Kidney (tissue), 22 donors: ENCODE results near the gene MNT. TPM values are rescaled to one million over a fixed set of nuclear protein-coding genes. Genes with fewer than 3 reads are reported as not detected.
A peak's percentile ranks its signal among the peaks of the same experiment; 100 is the strongest.

Source experiments
- DNase-seq, 5 donors: peaks; one replicate each; pipeline ENCODE4 v3.0.0-alpha.2; 2013 to 2020
- FAIRE-seq: peaks from 2 replicates; lab custom pipeline; 2012; peaks lifted over from hg19 to GRCh38; lab: Jason Lieb, UNC
- H3K27ac ChIP-seq, 2 donors: one replicate each; pipeline ENCODE4 v1.7.0; 2013; ENCODE audit warnings: low read depth in 2 of 2, low read length in 2 of 2, inconsistent platforms in 1 of 2
- H3K27me3 ChIP-seq: one replicate; pipeline ENCODE4 v1.7.1; 2013; ENCODE audit warnings: low read length, inconsistent platforms; ENCODE audit not compliant: control insufficient read depth, insufficient read depth
- H3K36me3 ChIP-seq, 3 donors: one replicate each; pipeline versions ENCODE4 v1.7.0 to v1.7.1; 2013; ENCODE audit warnings: low read length in 3 of 3, control low read depth in 1 of 3, inconsistent platforms in 1 of 3; ENCODE audit not compliant: insufficient read depth in 3 of 3, control insufficient read depth in 2 of 3
- H3K4me1 ChIP-seq, 3 donors: one replicate each; pipeline versions ENCODE4 v1.7.0 to v1.7.1; 2013; ENCODE audit warnings: low read length in 3 of 3, inconsistent platforms in 1 of 3, low read depth in 1 of 3; ENCODE audit not compliant: control insufficient read depth in 2 of 3, insufficient read depth in 2 of 3
- H3K4me3 ChIP-seq, 3 donors: one replicate each; pipeline versions ENCODE4 v1.7.0 to v1.8.1; 2013; ENCODE audit warnings: low read length in 3 of 3, control low read depth in 1 of 3, inconsistent platforms in 1 of 3
- H3K9ac ChIP-seq, 3 donors: one replicate each; pipeline versions ENCODE4 v1.7.0 to v1.7.1; 2013; ENCODE audit warnings: low read length in 3 of 3, control low read depth in 1 of 3, inconsistent platforms in 1 of 3
- H3K9me3 ChIP-seq, 3 donors: one replicate each; pipeline versions ENCODE4 v1.7.0 to v1.7.1; 2013; ENCODE audit warnings: low read length in 3 of 3, control low read depth in 1 of 3, inconsistent platforms in 1 of 3; ENCODE audit not compliant: control insufficient read depth in 2 of 3, insufficient read depth in 1 of 3
- intact Hi-C: fragments of 100-400 bp; cut with DNase I; formaldehyde crosslinking; loops from one replicate; pipeline ENCODE4 v1.11.1; 2022
- long read RNA-seq, 10 donors: library from polyadenylated mRNA in 1 of 10; unstranded in 1 of 10; transcript quantifications; one replicate each; pipeline ENCODE4 v2.0.0 and lab custom pipeline, GENCODE V29; 2021 to 2026
- polyA plus RNA-seq: library from polyadenylated mRNA; stranded (reverse); fragments of 350-450 nt; fragmentation: Illumina TruSeq; extraction: RNeasy Lipid Tissue Mini Kit (QIAGEN cat#74804); gene quantifications from one replicate; pipeline ENCODE4 v1.2.3, GENCODE V29; 2014; ENCODE audit warnings: low read depth, low replicate concordance; ENCODE audit not compliant: insufficient read depth
- total RNA-seq: library from RNA; stranded (reverse); fragmentation: NEBNext Ultra II Directional; extraction: Animal tissue kit (Norgen Biotek cat#: 25700); gene quantifications from one replicate; pipeline ENCODE4 v1.2.1, GENCODE V29; 2021
- TF ChIP-seq, protein P1 (sequence below): IDR thresholded peaks from 3 replicates; pipeline ENCODE4 v1.5.1; 2012; ENCODE audit warnings: mild to moderate bottlenecking, moderate library complexity, borderline replicate concordance; ENCODE audit not compliant: insufficient read depth; ENCODE audit errors: extremely low read depth
- donor health status: control.
- donor health status: control.
- donor health status: control.
- donor health status: control.
- donor health status: control.
- donor health status: DM: yes; HTN: yes; CAD: no.
- donor health status: Normal renal cell carcinoma (clear cell type).

The MNT gene, protein sequence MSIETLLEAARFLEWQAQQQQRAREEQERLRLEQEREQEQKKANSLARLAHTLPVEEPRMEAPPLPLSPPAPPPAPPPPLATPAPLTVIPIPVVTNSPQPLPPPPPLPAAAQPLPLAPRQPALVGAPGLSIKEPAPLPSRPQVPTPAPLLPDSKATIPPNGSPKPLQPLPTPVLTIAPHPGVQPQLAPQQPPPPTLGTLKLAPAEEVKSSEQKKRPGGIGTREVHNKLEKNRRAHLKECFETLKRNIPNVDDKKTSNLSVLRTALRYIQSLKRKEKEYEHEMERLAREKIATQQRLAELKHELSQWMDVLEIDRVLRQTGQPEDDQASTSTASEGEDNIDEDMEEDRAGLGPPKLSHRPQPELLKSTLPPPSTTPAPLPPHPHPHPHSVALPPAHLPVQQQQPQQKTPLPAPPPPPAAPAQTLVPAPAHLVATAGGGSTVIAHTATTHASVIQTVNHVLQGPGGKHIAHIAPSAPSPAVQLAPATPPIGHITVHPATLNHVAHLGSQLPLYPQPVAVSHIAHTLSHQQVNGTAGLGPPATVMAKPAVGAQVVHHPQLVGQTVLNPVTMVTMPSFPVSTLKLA
- total RNA-seq = 39.8 TPM
- polyA plus RNA-seq = 3.7 TPM
- long read RNA-seq, donor 1, full-length matches to known transcripts = 6 of 18 reads
- long read RNA-seq, donor 1, partial matches to known transcripts = 12 of 18 reads
- long read RNA-seq, donor 1, other reads (novel, unspliced or antisense) = 0 of 18 reads
- long read RNA-seq, donor 2, full-length matches to known transcripts = 3 of 3 reads
- long read RNA-seq, donor 2, partial matches to known transcripts = 0 of 3 reads
- long read RNA-seq, donor 2, other reads (novel, unspliced or antisense) = 0 of 3 reads
- long read RNA-seq, donor 3, full-length matches to known transcripts = 10 of 16 reads
- long read RNA-seq, donor 3, partial matches to known transcripts = 6 of 16 reads
- long read RNA-seq, donor 3, other reads (novel, unspliced or antisense) = 0 of 16 reads
- long read RNA-seq, donor 4, full-length matches to known transcripts = 11 of 19 reads
- long read RNA-seq, donor 4, partial matches to known transcripts = 8 of 19 reads
- long read RNA-seq, donor 4, other reads (novel, unspliced or antisense) = 0 of 19 reads
- long read RNA-seq, donor 5 = 0 reads
- long read RNA-seq, donor 6, full-length matches to known transcripts = 1 of 1 reads
- long read RNA-seq, donor 6, partial matches to known transcripts = 0 of 1 reads
- long read RNA-seq, donor 6, other reads (novel, unspliced or antisense) = 0 of 1 reads
- long read RNA-seq, donor 7, partial matches to known transcripts = 0 of 30 reads
- long read RNA-seq, donor 7, other reads (novel, unspliced or antisense) = 28 of 30 reads
- long read RNA-seq, donor 8, full-length matches to known transcripts = 4 of 10 reads
- long read RNA-seq, donor 8, partial matches to known transcripts = 6 of 10 reads
- long read RNA-seq, donor 8, other reads (novel, unspliced or antisense) = 0 of 10 reads
- long read RNA-seq, donor 9, full-length matches to known transcripts = 1 of 1 reads
- long read RNA-seq, donor 9, partial matches to known transcripts = 0 of 1 reads
- long read RNA-seq, donor 9, other reads (novel, unspliced or antisense) = 0 of 1 reads
- long read RNA-seq, donor 10, full-length matches to known transcripts = 5 of 16 reads
- long read RNA-seq, donor 10, partial matches to known transcripts = 11 of 16 reads
- long read RNA-seq, donor 10, other reads (novel, unspliced or antisense) = 0 of 16 reads

DNA sequence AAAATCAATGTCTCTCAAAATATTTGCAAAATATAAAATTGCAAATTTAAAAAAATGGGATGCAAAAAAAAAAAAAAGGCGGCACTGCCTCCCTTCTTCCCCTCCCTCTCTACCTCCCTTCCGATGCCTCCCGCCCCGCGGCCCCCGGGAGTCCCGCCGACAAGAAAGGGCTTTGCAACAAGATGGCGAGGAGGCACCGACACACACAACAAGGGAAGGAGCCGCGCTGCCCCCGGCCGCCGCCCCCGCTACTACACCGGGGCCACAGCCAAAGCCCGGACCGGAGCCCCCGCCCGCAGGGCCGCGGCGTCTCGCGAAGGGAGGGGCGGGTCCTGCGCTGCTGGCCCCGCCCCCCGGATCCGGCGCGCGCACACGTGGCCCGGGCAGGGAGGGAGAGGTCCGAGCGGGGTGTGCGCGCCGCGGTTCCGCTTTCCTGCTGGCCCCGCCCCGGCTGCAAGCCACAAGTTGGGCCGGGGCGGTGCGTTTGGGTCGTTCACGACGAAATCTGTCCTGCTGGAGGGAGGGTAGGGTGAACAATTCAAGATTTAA lies at the start of gene MNT:
Gene MNT, minus strand, starts transcription at position 184 of the 549 bp plus-strand sequence. CDS start 348 bp downstream, outside the sequence.
- Histone ChIP-seq H3K4me3 (peak within 1 kb of the TSS; percentile 93 to 98 (median 93)), H3K4me1 (peaks cover 8 to 32% (median 32%) of the 10 kb centered on the region in 3 donors), H3K9me3 (no peaks in the 10 kb centered on the region), H3K36me3 (no peaks in the 10 kb centered on the region), H3K27ac (peak within 1 kb of the TSS; percentile 99 to 100), H3K9ac (peak within 1 kb of the TSS; percentile 82 to 98 (median 92)), H3K27me3 (no peaks in the 10 kb centered on the region)
- FAIRE-seq (no peak), DNase-seq (peak; percentile 96 to 99 (median 97))
- TF ChIP-seq, protein P1, sequence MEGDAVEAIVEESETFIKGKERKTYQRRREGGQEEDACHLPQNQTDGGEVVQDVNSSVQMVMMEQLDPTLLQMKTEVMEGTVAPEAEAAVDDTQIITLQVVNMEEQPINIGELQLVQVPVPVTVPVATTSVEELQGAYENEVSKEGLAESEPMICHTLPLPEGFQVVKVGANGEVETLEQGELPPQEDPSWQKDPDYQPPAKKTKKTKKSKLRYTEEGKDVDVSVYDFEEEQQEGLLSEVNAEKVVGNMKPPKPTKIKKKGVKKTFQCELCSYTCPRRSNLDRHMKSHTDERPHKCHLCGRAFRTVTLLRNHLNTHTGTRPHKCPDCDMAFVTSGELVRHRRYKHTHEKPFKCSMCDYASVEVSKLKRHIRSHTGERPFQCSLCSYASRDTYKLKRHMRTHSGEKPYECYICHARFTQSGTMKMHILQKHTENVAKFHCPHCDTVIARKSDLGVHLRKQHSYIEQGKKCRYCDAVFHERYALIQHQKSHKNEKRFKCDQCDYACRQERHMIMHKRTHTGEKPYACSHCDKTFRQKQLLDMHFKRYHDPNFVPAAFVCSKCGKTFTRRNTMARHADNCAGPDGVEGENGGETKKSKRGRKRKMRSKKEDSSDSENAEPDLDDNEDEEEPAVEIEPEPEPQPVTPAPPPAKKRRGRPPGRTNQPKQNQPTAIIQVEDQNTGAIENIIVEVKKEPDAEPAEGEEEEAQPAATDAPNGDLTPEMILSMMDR = no peak
- intact Hi-C loops = no loop called here

DNA sequence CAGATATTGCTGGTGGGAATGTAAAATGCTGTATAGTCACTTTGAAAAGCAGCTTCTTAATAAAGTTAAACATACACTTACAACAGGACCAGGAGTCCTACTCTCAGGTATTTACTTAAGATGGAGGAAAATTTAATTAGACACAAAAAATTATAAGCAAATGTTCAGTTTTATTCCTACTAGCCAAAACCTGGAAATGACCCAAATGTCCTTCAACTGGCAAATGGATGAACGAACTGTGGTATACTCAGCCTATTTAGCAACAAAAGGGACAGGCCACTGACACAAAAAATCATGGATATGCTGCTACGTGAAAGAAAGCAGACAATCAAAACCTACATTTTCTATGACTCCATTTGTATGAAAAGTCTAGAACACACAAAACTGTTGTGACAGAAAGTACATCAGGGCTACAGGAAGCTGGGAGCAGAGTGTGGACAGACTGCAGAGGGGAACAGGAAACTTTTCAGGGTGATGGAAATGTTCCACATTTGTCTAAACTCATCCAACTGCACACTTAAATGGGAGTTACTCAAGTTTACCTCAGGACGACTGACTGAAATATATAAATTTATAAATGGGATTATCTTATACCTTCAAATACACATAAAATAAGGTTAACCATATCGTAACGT lies 49.3 kb upstream of the MNT start:
- DNase-seq = no peak
- intact Hi-C loops = no loop called here
- peaks cover 0 to 5% (median 2%) of the 10 kb centered on the region in 3 donors for H3K4me1 ChIP-seq
- H3K36me3 ChIP-seq = no peaks in the 10 kb centered on the region
- H3K27ac ChIP-seq = no peak overlapping the region
- no peak overlapping the region for H3K9ac ChIP-seq
- H3K4me3 ChIP-seq = no peak overlapping the region
- H3K9me3 ChIP-seq = peaks cover 0 to 2% (median 0%) of the 10 kb centered on the region in 3 donors
- no peak for FAIRE-seq
- no peaks in the 10 kb centered on the region for H3K27me3 ChIP-seq
- TF ChIP-seq, protein P1 = no peak
